NCI-H2029 treated with DMSO at 0.1 percent for 48 hours (cell line): ENCODE results near the gene LAT.

Experiments used
- DNase-seq: peaks from one replicate; lab custom pipeline; 2025; lab: John Stamatoyannopoulos, UW

LAT gene

DNA sequence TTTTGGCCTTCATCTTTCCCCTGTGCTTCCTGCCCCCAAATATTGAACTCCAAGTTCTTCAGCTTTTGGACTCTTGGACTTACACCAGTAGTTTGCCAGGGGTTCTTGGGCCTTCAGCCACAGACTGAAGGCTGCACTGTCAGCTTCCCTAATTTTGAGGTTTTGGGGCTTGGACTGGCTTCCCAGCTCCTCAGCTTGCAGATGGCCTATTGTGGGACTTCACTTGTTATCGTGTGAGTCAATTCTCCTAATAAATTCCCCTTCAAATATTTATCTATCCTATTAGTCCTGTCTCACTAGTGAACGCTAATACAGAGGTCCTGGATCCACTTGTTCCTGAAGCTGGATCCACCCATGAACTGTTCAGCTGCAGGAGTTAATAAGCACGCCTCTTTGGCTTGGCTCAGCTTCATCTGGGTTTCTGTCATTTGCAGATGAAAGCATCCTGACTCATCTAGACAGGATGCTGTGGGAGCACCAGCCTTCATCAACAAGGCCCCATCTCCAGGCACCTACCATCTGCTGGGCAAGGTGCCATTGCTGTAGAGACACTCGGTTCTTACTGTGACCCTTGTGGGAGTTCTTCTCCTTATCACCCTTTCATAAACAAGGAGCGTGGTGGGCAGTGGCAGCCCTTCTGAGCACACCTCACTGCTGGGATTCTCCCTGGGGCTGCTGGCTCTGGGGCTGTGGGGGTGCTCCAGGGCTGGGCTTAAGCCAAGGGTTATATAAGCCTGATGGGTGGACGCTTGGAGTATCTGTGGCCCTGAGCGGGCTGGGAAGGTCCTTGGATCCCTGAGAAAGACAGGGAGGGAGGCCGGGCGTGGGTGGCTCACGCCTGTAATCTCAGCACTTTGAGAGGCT is 23.1 kb downstream of the LAT start:
- DNase-seq, result no peak

DNA sequence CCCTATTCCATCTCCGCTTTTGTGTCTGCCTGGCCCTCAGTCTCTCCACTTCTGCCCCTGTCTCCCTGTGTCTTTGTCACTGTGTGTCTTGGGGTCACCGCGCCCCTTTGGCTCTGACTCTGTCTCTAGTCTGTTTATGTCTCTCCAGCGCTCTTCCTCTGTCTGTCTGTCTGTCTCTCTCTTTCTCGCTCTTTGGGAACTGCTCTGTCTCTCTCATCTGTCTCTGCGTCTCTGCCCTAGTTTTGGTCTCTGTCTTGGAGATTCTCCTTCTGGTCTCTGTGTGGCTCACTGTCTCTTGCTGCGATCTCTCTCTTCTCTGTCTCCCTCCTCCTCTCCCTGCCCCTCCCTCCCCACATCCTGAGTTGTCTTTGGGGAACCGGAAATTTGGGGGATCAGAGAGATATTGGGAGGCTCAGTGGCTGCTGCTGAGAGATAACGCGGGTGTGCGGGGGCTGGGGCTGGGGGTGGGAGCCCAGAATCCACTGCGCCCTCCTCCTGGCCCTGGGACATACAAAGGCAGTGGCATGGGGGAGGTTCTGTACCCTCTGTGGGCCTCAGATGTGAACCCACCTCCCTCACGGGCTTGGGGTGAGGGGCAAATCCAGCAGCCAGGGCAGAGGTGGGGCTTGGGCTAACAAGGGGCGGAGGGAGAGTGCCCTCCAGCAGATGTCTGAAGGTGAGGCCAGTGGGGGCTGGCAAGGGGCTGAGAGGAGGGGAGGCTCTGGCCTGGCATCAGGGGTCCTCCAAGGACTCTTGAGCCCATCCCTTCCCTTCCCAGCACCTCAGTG is 24.4 kb downstream of the LAT start:
- DNase-seq, result no peak

DNA sequence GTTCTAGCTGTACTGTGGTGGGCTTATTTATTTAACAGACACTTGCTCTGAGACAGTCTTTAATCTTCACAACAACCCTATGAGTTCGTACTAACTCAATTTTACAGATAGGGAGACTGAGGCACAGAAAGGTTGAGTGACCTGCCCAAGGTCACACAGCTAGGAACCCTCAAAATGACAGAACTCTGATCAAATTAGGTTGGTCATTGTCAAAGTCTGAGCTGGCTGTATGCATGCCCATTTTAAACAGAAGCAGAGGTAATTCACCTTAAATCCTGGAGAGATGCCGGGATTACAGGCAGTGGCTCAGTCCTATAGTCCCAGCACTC is 24.9 kb downstream of the LAT start:
- no peak for DNase-seq

DNA sequence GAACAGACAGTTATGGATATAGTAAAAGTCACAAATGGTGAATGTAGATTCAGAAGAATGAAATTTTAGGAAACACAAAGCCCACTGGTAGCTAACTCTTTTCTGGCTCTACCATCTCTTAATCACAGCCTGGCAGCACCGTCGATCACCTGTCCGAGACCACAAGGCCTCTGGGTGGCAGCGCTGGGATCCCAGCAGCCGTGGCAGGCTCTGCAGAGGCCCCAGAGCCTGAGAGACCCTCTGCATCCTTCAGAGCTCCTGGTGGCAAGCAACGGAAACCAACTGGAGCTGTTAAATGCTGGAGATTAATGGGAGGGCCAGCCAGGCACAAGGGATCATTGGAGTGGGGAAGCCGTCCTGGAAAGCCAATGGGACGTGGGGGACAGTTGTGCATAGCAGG is 26.3 kb downstream of the LAT start:
- no peak for DNase-seq

DNA sequence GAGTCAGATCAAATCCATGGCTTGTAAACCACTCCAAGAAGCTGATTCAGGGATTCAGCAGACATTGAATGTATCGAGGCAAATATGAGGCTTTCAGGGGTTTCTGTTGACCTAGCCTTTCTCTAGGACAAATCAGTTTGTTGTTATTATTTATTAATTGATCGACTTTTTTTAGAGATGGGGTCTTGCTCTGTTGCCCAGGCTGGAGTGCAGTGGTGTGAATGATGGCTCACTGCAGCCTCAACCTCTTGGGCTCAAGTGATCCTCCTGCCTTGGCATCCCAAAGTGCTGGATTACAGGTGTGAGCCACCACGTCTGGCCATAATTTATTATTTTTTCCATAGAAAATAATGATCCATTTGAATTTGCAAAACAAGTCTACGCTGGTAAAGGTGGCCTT is 27.0 kb downstream of the LAT start:
- no peak for DNase-seq

DNA sequence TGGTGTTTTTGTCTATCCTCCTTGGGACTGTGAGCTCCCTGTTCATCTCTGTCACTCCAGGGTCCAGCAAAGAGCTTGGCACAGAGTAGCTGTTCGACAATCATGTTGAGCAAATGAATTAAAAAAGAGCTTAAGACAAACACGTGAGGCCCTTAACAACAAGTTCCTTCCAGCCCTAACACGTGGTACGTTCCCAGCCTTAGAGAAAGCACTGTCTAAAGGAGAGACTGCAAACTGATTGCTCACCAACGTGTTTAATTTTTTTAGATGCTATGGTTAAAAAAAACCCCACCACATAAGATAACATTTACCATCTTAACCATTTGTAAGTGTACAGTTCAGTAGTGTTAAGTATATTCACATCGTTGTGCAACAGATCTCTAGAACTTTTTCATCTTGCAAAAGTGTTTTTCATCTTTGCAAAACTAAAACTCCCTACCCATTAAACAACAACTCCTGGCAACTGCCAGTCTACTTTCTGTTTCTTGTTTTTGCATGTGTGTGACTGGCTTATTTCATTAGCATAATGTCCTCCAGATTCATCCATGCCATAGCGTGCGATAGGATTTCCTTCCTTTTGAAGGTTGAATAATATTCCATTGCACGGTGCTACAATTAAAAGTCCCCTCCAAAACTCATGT is 28.2 kb downstream of the LAT start:
- DNase-seq, result no peak

DNA sequence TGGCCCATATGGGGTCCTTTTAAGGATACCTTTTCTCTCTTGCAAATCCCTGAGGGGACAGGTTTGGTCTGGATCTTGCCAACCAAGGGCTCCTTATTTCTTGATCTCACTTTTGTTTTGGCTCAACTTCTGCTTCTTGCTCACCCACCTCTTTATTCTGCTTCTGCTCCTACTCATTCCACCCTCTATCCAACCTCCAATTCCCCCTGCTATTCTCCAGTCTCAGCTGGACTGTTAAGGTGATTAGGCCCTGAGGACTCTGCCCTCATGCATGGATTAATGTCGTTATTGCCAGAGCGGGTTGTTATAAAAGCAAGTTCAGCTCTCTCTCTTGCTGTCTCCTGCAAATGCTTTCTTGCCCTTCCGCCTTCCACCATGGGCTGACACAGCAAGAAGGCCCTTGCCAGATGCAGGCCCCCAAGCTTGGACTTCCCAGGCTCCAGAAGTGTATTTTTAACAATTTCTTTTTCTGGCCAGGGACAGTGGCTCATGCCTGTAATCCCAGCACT is 29.8 kb downstream of the LAT start:
- DNase-seq, result no peak

DNA sequence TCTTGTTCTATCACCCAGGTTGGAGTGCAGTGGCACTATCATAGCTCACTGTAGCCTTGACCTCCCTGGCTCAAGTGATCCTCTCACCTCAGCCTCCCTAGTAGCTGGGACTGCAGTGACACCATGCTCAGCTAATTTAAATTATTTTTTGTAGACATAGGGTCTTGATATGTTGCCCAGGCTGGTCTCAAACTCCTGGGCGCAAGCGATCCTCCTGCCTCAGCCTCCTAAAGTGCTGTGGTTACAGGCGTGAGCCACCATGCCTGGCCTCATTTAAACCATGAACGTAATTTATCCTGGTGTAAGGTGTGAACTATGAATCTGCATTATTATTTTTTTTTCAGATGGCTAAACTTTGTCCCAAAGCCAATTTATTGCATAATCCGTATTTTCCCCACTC is 37.3 kb downstream of the LAT start:
- no peak for DNase-seq

DNA sequence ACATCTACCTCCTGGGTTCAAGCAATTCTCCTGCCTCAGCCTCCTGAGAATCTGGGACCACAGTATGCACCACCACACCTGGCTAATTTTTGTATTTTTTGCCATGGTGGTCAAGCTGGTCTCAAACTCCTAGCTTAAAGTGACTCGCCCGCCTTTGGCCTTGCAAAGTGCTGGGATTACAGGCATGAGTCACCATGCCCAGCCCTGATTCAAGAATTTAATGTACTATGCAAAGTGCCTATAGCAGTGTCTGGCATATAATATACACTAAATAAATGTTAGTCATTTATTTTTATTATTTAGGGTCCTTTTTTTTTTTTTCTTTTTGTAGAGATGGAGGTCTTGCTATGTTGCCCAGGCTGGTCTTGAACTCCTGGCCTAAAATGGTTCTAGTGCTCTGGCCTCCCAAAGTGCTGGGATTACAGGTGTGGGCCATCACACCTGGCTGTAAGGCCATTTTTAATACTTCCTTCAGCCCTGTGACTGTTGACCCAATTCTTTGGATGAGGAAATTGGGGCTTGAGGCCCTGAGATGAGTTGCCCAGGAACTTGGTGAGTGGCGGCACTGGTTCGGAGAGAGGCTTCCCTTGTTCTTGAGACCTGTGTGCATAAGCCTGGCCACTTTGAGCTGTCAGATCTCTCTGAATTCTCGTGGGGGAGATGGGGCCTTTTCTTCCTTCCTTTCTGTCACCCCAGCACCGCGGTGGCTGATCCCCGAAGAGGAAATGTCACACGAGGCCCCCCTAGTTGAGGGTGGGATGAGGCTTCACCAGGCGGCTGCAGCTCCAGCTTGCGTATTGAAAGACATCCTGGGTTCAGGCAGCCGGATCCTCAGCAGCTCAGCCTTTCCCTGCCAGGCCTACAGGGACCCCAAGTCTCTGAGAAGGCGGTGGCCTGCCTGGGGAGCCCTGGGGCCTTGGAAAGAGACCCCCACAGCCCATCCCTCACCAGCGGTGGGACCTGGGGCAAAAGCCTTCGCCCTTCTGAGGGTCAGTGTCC is 38.7 kb downstream of the LAT start:
- DNase-seq, result no peak

DNA sequence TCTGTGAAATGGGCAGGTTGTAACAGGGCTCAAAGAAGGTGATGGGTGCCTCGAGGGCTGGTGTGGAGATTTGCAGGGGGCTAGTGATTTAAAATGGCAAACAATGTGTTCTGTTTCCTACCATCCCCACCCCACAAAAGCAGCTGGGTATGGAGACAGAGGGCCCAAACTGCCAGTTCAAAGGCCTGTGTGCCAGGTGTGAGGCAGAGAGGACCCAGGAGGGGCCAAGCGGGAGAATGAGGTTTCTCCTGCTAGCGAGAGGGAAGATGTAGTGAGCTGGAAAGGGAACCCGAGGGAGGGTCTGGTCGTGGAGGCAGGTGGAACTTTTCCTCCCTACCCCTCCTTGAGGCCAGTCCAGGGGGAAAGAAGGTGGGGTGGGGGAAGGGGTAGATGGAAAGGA is 39.4 kb downstream of the LAT start:
- DNase-seq, result no peak

DNA sequence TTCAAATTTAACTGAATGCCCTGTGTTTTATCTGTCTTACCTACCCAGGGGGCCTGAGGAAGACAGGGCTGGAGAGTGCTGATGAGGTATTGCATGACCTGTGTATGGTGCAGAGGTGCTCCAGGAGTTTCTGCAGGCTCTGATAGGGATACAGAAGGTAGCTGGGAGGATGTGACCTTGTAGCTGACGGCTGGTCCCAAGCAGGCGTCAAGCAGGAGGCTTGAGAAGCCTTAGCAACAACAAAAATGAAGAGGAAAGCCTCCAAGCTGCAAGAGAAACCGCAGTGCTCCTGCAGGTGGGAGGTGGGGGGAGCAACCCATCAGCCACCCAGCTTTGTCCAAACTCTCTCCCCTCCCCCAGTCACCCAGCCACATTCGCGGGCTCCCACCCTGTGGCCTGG is 40.4 kb downstream of the LAT start:
- no peak for DNase-seq

DNA sequence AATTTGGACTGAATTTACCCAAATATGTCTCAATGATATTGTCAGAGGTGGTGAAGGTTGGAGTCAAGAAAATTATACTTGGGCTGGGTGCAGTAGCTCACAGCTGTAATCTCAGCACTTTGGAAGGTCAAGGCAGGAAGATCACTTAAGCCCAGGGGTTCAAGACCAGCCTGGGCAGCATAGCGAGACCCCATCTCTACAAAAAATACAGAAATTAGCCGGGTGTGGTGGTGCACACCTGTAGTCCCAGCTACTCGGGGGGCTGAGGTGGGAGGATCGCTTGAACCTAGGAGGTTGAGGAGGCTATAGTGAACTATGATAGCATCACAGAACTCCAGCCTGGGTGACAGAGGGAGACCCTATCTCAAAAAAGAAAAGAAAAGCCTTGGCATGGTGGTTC is 40.9 kb downstream of the LAT start:
- DNase-seq, result no peak

DNA sequence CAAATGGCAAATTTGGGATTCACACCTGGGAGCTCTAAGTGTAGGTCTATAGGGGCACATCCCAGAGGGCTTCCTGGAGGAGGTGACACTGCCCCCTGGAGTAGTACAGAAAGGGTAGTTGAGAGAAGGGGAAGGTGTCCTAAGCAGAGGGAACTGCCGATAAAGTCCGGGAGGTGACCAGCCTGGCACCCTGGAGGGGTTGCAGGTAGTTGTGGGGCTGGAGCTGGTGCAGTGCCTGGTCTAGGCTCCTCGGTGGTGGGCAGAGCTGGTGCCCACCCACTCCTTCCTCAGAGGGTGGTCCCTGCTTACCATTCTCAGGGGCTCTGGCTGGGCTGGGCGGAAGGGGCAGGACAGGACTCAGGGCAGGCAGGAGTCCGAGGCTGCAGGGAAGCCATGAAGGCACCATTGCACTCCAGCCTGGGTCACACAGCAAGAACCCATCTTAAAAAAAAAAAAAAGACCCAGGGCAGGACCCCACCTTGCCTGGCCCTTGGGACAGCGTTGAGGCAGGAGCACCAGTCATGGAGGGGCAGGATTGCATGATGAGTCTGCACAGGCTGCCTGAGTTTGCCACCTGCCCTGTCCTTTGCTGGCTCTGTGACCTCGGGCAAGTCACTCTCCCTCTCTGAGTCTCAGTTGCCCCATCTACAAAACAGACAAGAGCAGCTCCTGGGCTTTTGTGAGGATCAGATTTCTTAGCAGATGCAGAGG is 43.8 kb downstream of the LAT start:
- DNase-seq, result no peak

DNA sequence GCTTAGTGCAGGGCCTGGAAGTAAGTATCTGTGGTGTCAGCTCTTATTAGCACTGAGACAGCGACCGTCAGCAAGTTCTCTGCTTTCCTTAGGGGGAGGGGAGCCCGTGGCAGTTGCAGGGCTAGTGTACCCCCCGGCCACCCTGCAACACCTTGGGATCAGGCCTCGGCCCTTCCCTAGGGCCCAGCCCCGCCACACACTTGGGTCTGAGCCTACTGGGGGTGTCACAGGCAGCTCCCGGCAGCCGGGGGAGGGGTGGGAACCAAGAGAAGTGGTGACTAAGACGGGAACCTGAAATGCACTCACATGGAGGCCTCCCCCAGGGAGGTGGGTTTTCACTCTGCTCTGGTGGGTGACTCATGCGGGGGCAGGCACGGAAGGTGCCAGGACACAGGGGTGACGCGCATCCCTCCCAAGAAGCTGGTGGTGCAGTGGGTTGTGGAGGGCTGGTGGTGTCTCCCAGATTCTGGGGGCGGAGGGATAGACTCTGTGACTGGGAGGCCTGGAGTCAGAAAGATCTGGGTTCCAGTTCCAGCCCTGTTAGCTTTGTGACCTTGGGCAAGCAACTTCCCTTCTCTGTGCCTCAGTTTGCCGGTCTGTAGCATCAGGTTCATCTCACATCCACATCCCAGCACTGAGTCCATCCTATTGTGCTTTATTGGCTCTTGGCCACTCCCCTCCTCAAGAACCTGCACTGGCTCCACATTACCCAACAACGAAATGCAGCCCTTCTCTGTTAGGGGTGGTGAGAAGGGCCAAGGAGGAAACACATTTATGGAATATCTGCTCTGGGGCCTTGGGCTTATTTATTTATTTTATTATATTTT is 44.5 kb downstream of the LAT start:
- no peak for DNase-seq

DNA sequence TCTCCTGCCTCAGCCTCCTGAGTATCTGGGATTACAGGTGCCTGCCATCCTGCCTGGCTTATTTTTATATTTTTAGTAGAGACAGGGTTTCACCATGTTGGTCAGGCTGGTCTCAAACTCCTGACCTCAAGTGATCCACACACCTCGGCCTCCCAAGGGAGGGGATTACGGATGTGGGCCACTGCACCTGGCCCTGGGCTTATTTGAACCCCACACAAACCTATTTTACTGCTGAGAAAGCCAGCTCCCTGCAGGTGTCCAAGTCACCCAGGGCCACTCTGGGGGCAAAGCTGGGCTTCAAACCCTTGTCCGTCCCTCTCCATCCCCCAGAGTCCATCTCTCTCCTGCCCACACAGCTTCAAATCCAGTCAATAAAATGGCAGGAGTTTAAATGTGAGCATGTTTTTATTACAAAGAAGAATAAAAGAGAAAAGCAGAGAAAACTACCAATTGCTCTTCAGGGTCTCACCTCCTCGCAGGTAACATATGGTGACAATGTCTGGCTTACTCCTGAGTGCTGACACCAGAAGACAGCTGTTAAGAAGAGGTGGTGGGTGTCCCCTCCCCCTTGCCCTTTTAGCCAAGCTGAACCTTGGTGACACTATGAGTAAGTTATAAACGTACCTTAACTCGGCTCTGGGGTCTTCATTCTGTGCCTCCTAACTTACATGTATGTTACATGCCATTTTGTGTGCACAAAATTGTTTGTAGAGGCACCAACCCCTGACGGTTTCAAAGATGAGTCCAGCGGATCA is 45.4 kb downstream of the LAT start:
- no peak for DNase-seq
